ENCODE data around the gene PRSS23.
"Not testable (repeated sequence)": the region's sequence is repeated elsewhere in the genome, so short reads cannot be mapped to it uniquely, and the experiment has no call there.

The PRSS23 gene

GRCh38 chr11:86765203-86765602 lies 35.1 kb upstream of the PRSS23 start:
- DNase-seq (ENCODE audit: low read depth), result no peak
- H3K4me3 ChIP-seq (ENCODE audit: low read depth, low read length), result no peak overlapping the region
- TF ChIP-seq CTCF (IDR thresholded peaks at IDR 0.05; ENCODE audit: low read depth, low read length, missing control alignments), result no peak
- in situ Hi-C loops (cut with HindIII; ENCODE audit: low sequenced_read_pairs), result no loop called here

GRCh38 chr11:86765878-86766277 lies 34.5 kb upstream of the PRSS23 start:
- no peak for TF ChIP-seq CTCF (IDR thresholded peaks at IDR 0.05; ENCODE audit: low read depth, low read length, missing control alignments)
- DNase-seq (ENCODE audit: low read depth), result no peak
- H3K4me3 ChIP-seq (ENCODE audit: low read depth, low read length), result no peak overlapping the region
- in situ Hi-C loops (cut with HindIII; ENCODE audit: low sequenced_read_pairs), result no loop called here

GRCh38 chr11:86769219-86769618 lies 31.1 kb upstream of the PRSS23 start:
- TF ChIP-seq CTCF (IDR thresholded peaks at IDR 0.05; ENCODE audit: low read depth, low read length, missing control alignments), result no peak
- no peak for DNase-seq (ENCODE audit: low read depth)
- H3K4me3 ChIP-seq (ENCODE audit: low read depth, low read length), result no peak overlapping the region
- in situ Hi-C loops (cut with HindIII; ENCODE audit: low sequenced_read_pairs), result no loop called here

GRCh38 chr11:86770473-86771027 lies 29.8 kb upstream of the PRSS23 start:
- H3K4me3 ChIP-seq (ENCODE audit: low read depth, low read length); DNase-seq (ENCODE audit: low read depth); in situ Hi-C loops (cut with HindIII; ENCODE audit: low sequenced_read_pairs): not testable (repeated sequence)

- no peak for TF ChIP-seq CTCF (IDR thresholded peaks at IDR 0.05; ENCODE audit: low read depth, low read length, missing control alignments)
- DNase-seq (ENCODE audit: low read depth), result no peak
- in situ Hi-C loops (cut with HindIII; ENCODE audit: low sequenced_read_pairs), result no loop called here
- no peak overlapping the region for H3K4me3 ChIP-seq (ENCODE audit: low read depth, low read length)
These were observed 27.3 kb upstream of the PRSS23 start for GRCh38 chr11:86772999-86773398.

- no peak for DNase-seq (ENCODE audit: low read depth)
- no peak for TF ChIP-seq CTCF (IDR thresholded peaks at IDR 0.05; ENCODE audit: low read depth, low read length, missing control alignments)
- in situ Hi-C loops (cut with HindIII; ENCODE audit: low sequenced_read_pairs), result no loop called here
- no peak overlapping the region for H3K4me3 ChIP-seq (ENCODE audit: low read depth, low read length)
These were observed 26.7 kb upstream of the PRSS23 start for GRCh38 chr11:86773513-86774252.

GRCh38 chr11:86774417-86774816 lies 25.9 kb upstream of the PRSS23 start:
- no peak for DNase-seq (ENCODE audit: low read depth)
- no peak overlapping the region for H3K4me3 ChIP-seq (ENCODE audit: low read depth, low read length)
- no peak for TF ChIP-seq CTCF (IDR thresholded peaks at IDR 0.05; ENCODE audit: low read depth, low read length, missing control alignments)
- in situ Hi-C loops (cut with HindIII; ENCODE audit: low sequenced_read_pairs), result no loop called here

All from astrocyte of the cerebellum (primary cell).